HepG2 (cell line): ENCODE results near the gene PRKAR2B. TPM values are rescaled to one million over a fixed set of nuclear protein-coding genes. Genes with fewer than 3 reads are reported as not detected.

Source experiments
- ATAC-seq: fragments of 200-7000 bp; cut with Tn5 transposase; 3 replicates; pipeline ENCODE4 v1.9.1; 2020; ENCODE audit warnings: mild to moderate bottlenecking, moderate library complexity
- BruUV-seq: library from RNA; stranded (reverse); fragments of 400-500 nt; replicated peaks from 2 replicates; lab custom pipeline; 2021; lab: Mats Ljungman, UMichigan
- CTCF ChIA-PET: fragments of 300-600 bp; formaldehyde crosslinking; extraction: SDS; loops from one replicate; lab custom pipeline; 2021; ENCODE audit warnings: low total read pairs, inconsistent platforms, low intra/inter-chr PET ratio; lab: Yijun Ruan, JAX
- POLR2A ChIA-PET: fragments of 350-600 bp; sonication (Branson Sonifier 250); formaldehyde crosslinking; loops from one replicate; lab custom pipeline; 2020; ENCODE audit warnings: antibody characterized with exemption, inconsistent platforms; lab: Yijun Ruan, JAX
- DNase-seq: peaks from one replicate; pipeline ENCODE4 v3.0.0-alpha.2; 2015; ENCODE audit warnings: low spot score
- FAIRE-seq: peaks from 3 replicates; lab custom pipeline; 2011; peaks lifted over from hg19 to GRCh38; lab: Jason Lieb, UNC
- H2AFZ ChIP-seq: one replicate; pipeline ENCODE4 v1.6.1; 2011; ENCODE audit warnings: low read length, inconsistent platforms
- H3K27ac ChIP-seq: fragments of 300-600 bp; 3 replicates; pipeline ENCODE4 v1.8.0; 2011; ENCODE audit warnings: mixed run types, mild to moderate bottlenecking, mixed read lengths, low read length, inconsistent platforms; ENCODE audit not compliant: insufficient read depth; ENCODE audit errors: extremely low read length
- H3K27me3 ChIP-seq, 2 experiments: fragments of 200-600 bp in 1 of 2; 2 replicates in 1 of 2; 3 replicates in 1 of 2; pipeline versions ENCODE4 v1.6.0 to v1.8.0; 2011; ENCODE audit warnings: low read length in 2 of 2, mild to moderate bottlenecking in 2 of 2, moderate library complexity in 2 of 2, inconsistent platforms in 1 of 2; ENCODE audit not compliant: insufficient read depth in 2 of 2, control insufficient read depth in 1 of 2
- H3K36me3 ChIP-seq, 2 experiments: fragments of 200-600 bp in 1 of 2; replicated peaks in 1 of 2; 2 replicates in 1 of 2; 3 replicates in 1 of 2; pipeline versions ENCODE4 v1.5.1 to v1.8.0; 2011; ENCODE audit warnings: low read length in 2 of 2, inconsistent platforms in 1 of 2; ENCODE audit not compliant: insufficient read depth in 2 of 2, control insufficient read depth in 1 of 2
- H3K4me1 ChIP-seq: 2 replicates; pipeline ENCODE4 v1.5.1; 2012; ENCODE audit warnings: low read length, inconsistent platforms; ENCODE audit not compliant: insufficient read depth
- H3K4me2 ChIP-seq: 2 replicates; pipeline ENCODE4 v1.6.0; 2011; ENCODE audit warnings: low read depth, low read length, inconsistent platforms
- H3K4me3 ChIP-seq, 3 experiments: fragments of 200-600 bp in 1 of 3; sonication (generic), shearing (Covaris generic) in 1 of 3; replicated peaks in 1 of 3; 2 replicates each; pipeline ENCODE4 v1.5.1; 2011 to 2016; ENCODE audit warnings: low read length in 3 of 3, inconsistent platforms in 2 of 3, low read depth in 2 of 3, mild to moderate bottlenecking in 2 of 3, control low read depth in 1 of 3, mixed read lengths in 1 of 3; ENCODE audit not compliant: insufficient read depth in 1 of 3
- H3K79me2 ChIP-seq: one replicate; pipeline ENCODE4 v1.6.1; 2011; ENCODE audit warnings: low read length, inconsistent platforms; ENCODE audit not compliant: insufficient read depth
- H3K9ac ChIP-seq: 2 replicates; pipeline ENCODE4 v1.6.0; 2011; ENCODE audit warnings: mild to moderate bottlenecking, low read depth, low read length, inconsistent platforms; ENCODE audit not compliant: insufficient read depth
- H3K9me3 ChIP-seq: 2 replicates; pipeline ENCODE4 v1.5.1; 2012; ENCODE audit warnings: mild to moderate bottlenecking, low read length
- H4K20me1 ChIP-seq: 2 replicates; pipeline ENCODE4 v1.6.0; 2011; ENCODE audit warnings: inconsistent platforms, mild to moderate bottlenecking, low read length, moderate library complexity; ENCODE audit not compliant: insufficient read depth
- FOXA1 ChIP-seq, 2 experiments: fragments of 450-650 bp in 1 of 2; sonication (generic) in 1 of 2; formaldehyde crosslinking in 1 of 2; IDR thresholded peaks; 2 replicates each; pipeline versions ENCODE4 v1.4.0 to v1.6.1; 2016 to 2020; ENCODE audit warnings: missing genetic modification reagents in 1 of 2
- KIAA2018 ChIP-seq: sonication (generic); formaldehyde crosslinking; IDR thresholded peaks from 2 replicates; pipeline ENCODE4 v1.5.0; 2020; ENCODE audit warnings: mild to moderate bottlenecking, missing genetic modification reagents, borderline replicate concordance
- KLF15 ChIP-seq: sonication (generic); formaldehyde crosslinking; IDR thresholded peaks from 2 replicates; pipeline ENCODE4 v1.8.1; 2023; ENCODE audit warnings: borderline replicate concordance, mild to moderate bottlenecking, inconsistent platforms, missing genetic modification reagents, mixed read lengths
- LRRFIP1 ChIP-seq: sonication (generic); formaldehyde crosslinking; conservative IDR thresholded peaks from 2 replicates; pipeline ENCODE4 v1.4.0; 2020; ENCODE audit warnings: missing genetic modification reagents
- POGK ChIP-seq: sonication (generic); formaldehyde crosslinking; conservative IDR thresholded peaks from 2 replicates; pipeline ENCODE4 v1.8.0; 2022; ENCODE audit warnings: mild to moderate bottlenecking, moderate library complexity, missing genetic modification reagents
- TOE1 ChIP-seq: sonication (generic); formaldehyde crosslinking; IDR thresholded peaks from 2 replicates; pipeline ENCODE4 v1.4.0; 2020; ENCODE audit warnings: mild to moderate bottlenecking, missing genetic modification reagents
- ZBTB8A ChIP-seq: sonication (generic); formaldehyde crosslinking; IDR thresholded peaks from 2 replicates; pipeline ENCODE4 v1.4.0; 2020; ENCODE audit warnings: mild to moderate bottlenecking, low read depth, missing genetic modification reagents, borderline replicate concordance
- ZNF225 ChIP-seq: sonication (generic); formaldehyde crosslinking; IDR thresholded peaks from 2 replicates; pipeline ENCODE4 v1.4.0; 2020; ENCODE audit warnings: mild to moderate bottlenecking, missing genetic modification reagents
- ZNF230 ChIP-seq: sonication (generic); formaldehyde crosslinking; IDR thresholded peaks from 2 replicates; pipeline ENCODE4 v1.4.0; 2020; ENCODE audit warnings: mild to moderate bottlenecking, missing genetic modification reagents
- ZNF766 ChIP-seq: sonication (generic); formaldehyde crosslinking; IDR thresholded peaks from 2 replicates; pipeline ENCODE4 v1.5.0; 2020; ENCODE audit warnings: missing genetic modification reagents, borderline replicate concordance
- WGBS: methylation state at CpG from one replicate; pipeline ENCODE4 v1.1.6; 2017; ENCODE audit warnings: low lambda C conversion rate; 5-methylcytosine and 5-hydroxymethylcytosine counted together
- in situ Hi-C: cut with HindIII; loops from 2 replicates; pipeline ENCODE4 v1.10.0; 2017; ENCODE audit warnings: low pct_unique_long_range_greater_than_20kb; ENCODE audit not compliant: extremely low pct_ligation_motif_present
- intact Hi-C: fragments of 100-400 bp; cut with micrococcal nuclease; formaldehyde crosslinking; loops from one replicate; pipeline ENCODE4 v1.10.0; 2022; ENCODE audit not compliant: unreplicated experiment
- polyA plus RNA-seq, 8 experiments: library from polyadenylated mRNA; depleted of rRNA in 3 of 8; stranded (reverse) in 7 of 8; unstranded in 1 of 8; fragments of >200 nt; fragmentation: Illumina TruSeq in 4 of 8; extraction: Trizol in 4 of 8; gene quantifications; 2 replicates each; pipeline versions ENCODE4 v1.2.1 to v1.2.3, GENCODE V29; 2011 to 2016; ENCODE audit warnings: low read depth in 4 of 8, missing spikeins in 1 of 8, mixed read lengths in 1 of 8; ENCODE audit not compliant: insufficient read depth in 1 of 8
- total RNA-seq, 5 experiments: library from RNA; depleted of rRNA; stranded (reverse); fragments of >200 nt; fragmentation: Illumina TruSeq; extraction: Trizol; gene quantifications; 2 replicates each; pipeline ENCODE4 v1.2.3, GENCODE V29; 2016; ENCODE audit warnings: low read depth in 1 of 5

Gene PRKAR2B
- total and polyA plus RNA-seq, 2 of the 13 experiments (the other 11 are each of a cell fraction or from before 2014, with no cell fraction given) = not detected

GRCh38 chr7:107001490-107001889 lies 43.0 kb upstream of the PRKAR2B start (continued):
- no peak for TF ChIP-seq KIAA2018

GRCh38 chr7:107002126-107002525 lies 42.4 kb upstream of the PRKAR2B start:
- H3K4me2 ChIP-seq = no peak overlapping the region
- CTCF ChIA-PET = no interaction called here
- H4K20me1 ChIP-seq = no peaks in the 10 kb centered on the region
- no peaks in the 10 kb centered on the region for H3K79me2 ChIP-seq
- 13% methylated on average over 4 of the region's 4 CpGs for WGBS
- FAIRE-seq = no peak
- no peak overlapping the region for H2AFZ ChIP-seq
- H3K9me3 ChIP-seq = no peaks in the 10 kb centered on the region
- H3K27ac ChIP-seq = no peak overlapping the region
- DNase-seq = no peak
- intact Hi-C loops (no loop called here), in situ Hi-C loops (no loop called here)
- POLR2A ChIA-PET = no interaction called here
- no peak overlapping the region for H3K4me3 ChIP-seq
- BruUV-seq = no TSS peak
- H3K36me3 ChIP-seq = no peaks in the 10 kb centered on the region
- ATAC-seq = no peak
- H3K27me3 ChIP-seq = no peaks in the 10 kb centered on the region
- no peak overlapping the region for H3K9ac ChIP-seq
- H3K4me1 ChIP-seq = no peaks in the 10 kb centered on the region
- no peak for TF ChIP-seq ZNF225 (CRISPR knock-in tag)
- no peak for TF ChIP-seq FOXA1 (IDR thresholded peaks at IDR 0.05)
- no peak for TF ChIP-seq FOXA1 (CRISPR knock-in tag; IDR thresholded peaks at IDR 0.05)
- no peak for TF ChIP-seq ZNF230
- TF ChIP-seq ZNF766 (CRISPR knock-in tag) = no peak
- TF ChIP-seq TOE1 (CRISPR knock-in tag) = no peak
- TF ChIP-seq POGK (CRISPR knock-in tag) = no peak
- no peak for TF ChIP-seq LRRFIP1 (CRISPR knock-in tag)
- no peak for TF ChIP-seq ZBTB8A (CRISPR knock-in tag)
- TF ChIP-seq KLF15 = no peak
